Measurements from ENCODE around the gene SBSN. TPM values are rescaled to one million over a fixed set of nuclear protein-coding genes. Genes with fewer than 3 reads are reported as not detected.

Gene SBSN
- total and polyA plus RNA-seq, 2 experiments from 2014 or later = 3.2 to 7.9 TPM

DNA sequence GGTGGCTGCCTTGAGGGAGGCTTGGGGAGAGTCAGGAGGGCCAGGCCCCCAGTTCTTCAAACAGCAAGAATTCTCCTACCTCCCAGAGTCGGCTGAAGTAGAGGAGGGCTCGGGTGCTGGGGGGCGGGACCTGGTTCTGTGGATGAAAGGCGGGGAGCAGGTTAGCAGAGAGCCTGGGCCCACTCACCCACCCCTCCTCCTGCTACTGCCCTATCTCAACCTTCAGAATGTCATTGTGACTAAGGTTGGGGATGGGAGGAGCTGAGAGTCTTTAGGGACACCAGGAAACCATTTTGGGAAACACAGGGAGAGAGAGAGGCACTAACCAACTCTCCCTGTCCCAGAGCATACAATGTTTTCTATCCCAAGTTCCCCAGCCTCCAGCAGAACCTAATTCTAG lies 25.4 kb downstream of the SBSN start:
- H3K9ac ChIP-seq = no peak overlapping the region
- in situ Hi-C loops (cut with MboI) = no loop called here
- no peak overlapping the region for H2AFZ ChIP-seq
- H4K20me1 ChIP-seq (ENCODE audit: insufficient read depth) = no peaks in the 10 kb centered on the region
- no peaks in the 10 kb centered on the region for H3F3A ChIP-seq (ENCODE audit: insufficient read depth)
- H3K4me1 ChIP-seq (ENCODE audit: insufficient read depth) = 0 out of 2 replicates have a peak, but pooled peaks cover 5% of the 10 kb centered on the region
- H3K9me3 ChIP-seq (ENCODE audit: low read depth) = no peaks in the 10 kb centered on the region
- no peak overlapping the region for H3K4me2 ChIP-seq (ENCODE audit: unreplicated experiment)
- 58 to 61% methylated on average over 4 of the region's 4 CpGs for WGBS, 2 experiments (ENCODE audit: low coverage in 1 of 2, low lambda C conversion rate in 2 of 2, missing lambda C conversion rate in 2 of 2)
- TF ChIP-seq EZH2phosphoT487 (IDR thresholded peaks at IDR 0.05; ENCODE audit: insufficient read depth, low read depth) (no peak), EZH2 (IDR thresholded peaks at IDR 0.05; ENCODE audit: insufficient read depth, poor library complexity, severe bottlenecking) (no peak)
- H3K4me3 ChIP-seq = no peak overlapping the region
- no peaks in the 10 kb centered on the region; the same call in 1 of the 2 replicates for H3K27me3 ChIP-seq (replicated peaks; ENCODE audit: insufficient read depth)
- H3K36me3 ChIP-seq (ENCODE audit: low read depth) = no peaks in the 10 kb centered on the region
- DNase-seq = no peak
- no peaks in the 10 kb centered on the region for H3K9me2 ChIP-seq (ENCODE audit: insufficient read depth)
- H3K79me2 ChIP-seq (ENCODE audit: insufficient read depth) = no peaks in the 10 kb centered on the region
- no peak overlapping the region for H3K27ac ChIP-seq

DNA sequence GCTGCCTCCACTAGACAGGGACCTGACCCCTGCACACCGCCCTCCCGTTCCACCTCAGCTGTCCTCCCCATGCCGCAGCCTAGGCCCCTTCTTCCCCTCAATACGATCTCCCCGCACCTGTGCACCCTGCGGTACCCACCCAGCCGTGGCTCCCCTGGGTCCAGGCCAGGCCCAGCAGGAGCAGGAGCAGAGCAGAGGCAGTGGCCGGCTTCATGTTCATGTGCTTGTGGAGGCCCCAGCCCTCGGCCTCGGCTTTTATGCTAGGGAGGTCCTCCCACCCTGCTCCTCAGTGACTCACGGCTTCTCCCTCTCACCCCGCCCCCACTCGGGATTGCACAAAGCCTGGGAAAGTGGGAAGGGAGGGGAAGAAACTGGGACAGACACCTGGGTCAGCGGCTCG lies 26.4 kb downstream of the SBSN start:
- Histone ChIP-seq H3K36me3 (ENCODE audit: low read depth) (no peaks in the 10 kb centered on the region), H3K4me2 (ENCODE audit: unreplicated experiment) (no peak overlapping the region), H3K4me3 (no peak overlapping the region), H2AFZ (no peak overlapping the region), H4K20me1 (ENCODE audit: insufficient read depth) (no peaks in the 10 kb centered on the region), H3K9ac (no peak overlapping the region), H3K9me2 (ENCODE audit: insufficient read depth) (no peaks in the 10 kb centered on the region), H3F3A (ENCODE audit: insufficient read depth) (no peaks in the 10 kb centered on the region), H3K27ac (no peak overlapping the region), H3K4me1 (ENCODE audit: insufficient read depth) (0 out of 2 replicates have a peak, but pooled peaks cover 5% of the 10 kb centered on the region), H3K79me2 (ENCODE audit: insufficient read depth) (no peaks in the 10 kb centered on the region), H3K27me3 (replicated peaks; ENCODE audit: insufficient read depth) (no peaks in the 10 kb centered on the region; the same call in 1 of the 2 replicates), H3K9me3 (ENCODE audit: low read depth) (no peaks in the 10 kb centered on the region)
- no peak for TF ChIP-seq EZH2phosphoT487 (IDR thresholded peaks at IDR 0.05; ENCODE audit: insufficient read depth, low read depth)
- TF ChIP-seq EZH2 (IDR thresholded peaks at IDR 0.05; ENCODE audit: insufficient read depth, poor library complexity, severe bottlenecking) = no peak
- in situ Hi-C loops (cut with MboI) = no loop called here
- peak; percentile 53 for DNase-seq
- 54 to 60% methylated on average over 15 of the region's 15 CpGs for WGBS, 2 experiments (ENCODE audit: low coverage in 1 of 2, low lambda C conversion rate in 2 of 2, missing lambda C conversion rate in 2 of 2)

GRCh38 chr19:35500611-35501010 lies 27.5 kb downstream of the SBSN start:
- no peak overlapping the region for H2AFZ ChIP-seq
- TF ChIP-seq EZH2phosphoT487 (IDR thresholded peaks at IDR 0.05; ENCODE audit: insufficient read depth, low read depth) (no peak), EZH2 (IDR thresholded peaks at IDR 0.05; ENCODE audit: insufficient read depth, poor library complexity, severe bottlenecking) (no peak)
- no peak overlapping the region for H3K4me3 ChIP-seq
- in situ Hi-C loops (cut with MboI) = no loop called here
- no peaks in the 10 kb centered on the region; the same call in 1 of the 2 replicates for H3K27me3 ChIP-seq (replicated peaks; ENCODE audit: insufficient read depth)
- no peaks in the 10 kb centered on the region for H3F3A ChIP-seq (ENCODE audit: insufficient read depth)
- H4K20me1 ChIP-seq (ENCODE audit: insufficient read depth) = no peaks in the 10 kb centered on the region
- WGBS, 2 experiments (ENCODE audit: low coverage in 1 of 2, low lambda C conversion rate in 2 of 2, missing lambda C conversion rate in 2 of 2) = 75 to 81% methylated on average over 9 to 10 of the region's 10 CpGs
- H3K4me2 ChIP-seq (ENCODE audit: unreplicated experiment) = no peak overlapping the region
- no peaks in the 10 kb centered on the region for H3K79me2 ChIP-seq (ENCODE audit: insufficient read depth)
- no peak for DNase-seq
- no peak overlapping the region for H3K9ac ChIP-seq
- H3K9me2 ChIP-seq (ENCODE audit: insufficient read depth) = no peaks in the 10 kb centered on the region
- no peaks in the 10 kb centered on the region for H3K36me3 ChIP-seq (ENCODE audit: low read depth)
- no peak overlapping the region for H3K27ac ChIP-seq
- no peaks in the 10 kb centered on the region for H3K9me3 ChIP-seq (ENCODE audit: low read depth)
- 0 out of 2 replicates have a peak, but pooled peaks cover 5% of the 10 kb centered on the region for H3K4me1 ChIP-seq (ENCODE audit: insufficient read depth)

DNA sequence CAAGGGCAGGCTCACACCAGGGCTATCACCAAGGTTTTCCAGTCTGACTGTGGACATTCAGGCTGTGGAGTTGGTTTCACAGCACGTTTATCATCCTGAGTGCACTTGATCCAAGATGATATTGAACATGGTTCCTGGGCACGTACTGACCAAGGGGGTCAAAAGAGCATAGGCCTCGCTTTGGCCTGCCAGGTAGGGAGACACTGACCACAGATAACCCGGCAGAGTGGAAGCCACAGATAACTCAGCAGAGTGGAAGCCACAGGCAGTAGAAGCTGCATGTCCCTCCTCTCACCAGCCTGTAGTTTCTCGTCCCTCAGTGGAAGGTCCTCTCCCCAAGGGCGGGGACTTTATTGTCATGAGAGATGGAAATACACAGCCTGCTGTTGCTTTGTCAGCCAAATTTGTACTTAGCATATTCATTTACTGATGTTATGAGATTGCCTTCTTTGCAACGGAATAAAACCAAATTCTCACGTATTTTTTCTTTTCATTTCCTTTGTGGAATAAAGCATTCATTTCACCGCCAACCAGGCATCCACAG lies 29.1 kb downstream of the SBSN start:
- Histone ChIP-seq H3K27me3 (replicated peaks; ENCODE audit: insufficient read depth) (peaks cover under 1% of the 10 kb centered on the region; the same call in 1 of the 2 replicates), H3K4me3 (no peak overlapping the region), H3K4me2 (ENCODE audit: unreplicated experiment) (no peak overlapping the region), H3F3A (ENCODE audit: insufficient read depth) (no peaks in the 10 kb centered on the region), H2AFZ (no peak overlapping the region), H3K9me3 (ENCODE audit: low read depth) (no peaks in the 10 kb centered on the region), H3K79me2 (ENCODE audit: insufficient read depth) (no peaks in the 10 kb centered on the region), H3K9ac (no peak overlapping the region), H3K4me1 (ENCODE audit: insufficient read depth) (0 out of 2 replicates have a peak, but pooled peaks cover 5% of the 10 kb centered on the region), H4K20me1 (ENCODE audit: insufficient read depth) (no peaks in the 10 kb centered on the region), H3K27ac (no peak overlapping the region), H3K36me3 (ENCODE audit: low read depth) (no peaks in the 10 kb centered on the region), H3K9me2 (ENCODE audit: insufficient read depth) (no peaks in the 10 kb centered on the region)
- in situ Hi-C loops (cut with MboI) = loop anchor here (10.0 kb wide), 1 partner anchor 144 kb away; the partner anchor contains the start of gene FFAR3
- TF ChIP-seq EZH2 (IDR thresholded peaks at IDR 0.05; ENCODE audit: insufficient read depth, poor library complexity, severe bottlenecking) (no peak), EZH2phosphoT487 (IDR thresholded peaks at IDR 0.05; ENCODE audit: insufficient read depth, low read depth) (no peak)
- DNase-seq = no peak
- 46 to 49% methylated on average over 9 of the region's 9 CpGs for WGBS, 2 experiments (ENCODE audit: low coverage in 1 of 2, low lambda C conversion rate in 2 of 2, missing lambda C conversion rate in 2 of 2)

Measured in GM23248 (cell line).